Sigmoid colon (tissue), 4 donors: ENCODE measurements around the gene CMKLR1.

ENCODE experiments used
- CTCF ChIP-seq, 4 experiments: fragments of 450-650 bp in 3 of 4; fragments of 200-600 bp in 1 of 4; IDR thresholded peaks; one replicate each; pipeline ENCODE4 v1.5.1; 2016 to 2019; ENCODE audit warnings: antibody characterized with exemption in 4 of 4, mild to moderate bottlenecking in 3 of 4, moderate library complexity in 2 of 4
- EP300 ChIP-seq, 4 donors: sonication (generic); formaldehyde crosslinking; IDR thresholded peaks; one replicate each; pipeline ENCODE4 v1.6.1; 2017; ENCODE audit warnings: antibody characterized with exemption in 4 of 4
- POLR2A ChIP-seq, 2 donors: fragments of 450-650 bp; IDR thresholded peaks; one replicate each; pipeline ENCODE4 v1.6.1; 2016; ENCODE audit warnings: antibody characterized with exemption in 2 of 2, mild to moderate bottlenecking in 2 of 2, moderate library complexity in 2 of 2
- POLR2AphosphoS5 ChIP-seq, 4 donors: sonication (generic); formaldehyde crosslinking; IDR thresholded peaks; one replicate each; pipeline ENCODE4 v1.6.1; 2017; ENCODE audit warnings: antibody characterized with exemption in 4 of 4

- TF ChIP-seq CTCF (IDR thresholded peaks at IDR 0.05) = peak in 3 of 4 experiments; percentile 12 to 30 (median 17)
- no peak for TF ChIP-seq POLR2A (IDR thresholded peaks at IDR 0.05)
- no peak for TF ChIP-seq EP300 (IDR thresholded peaks at IDR 0.05)
- no peak for TF ChIP-seq POLR2AphosphoS5 (IDR thresholded peaks at IDR 0.05)
Observed at GRCh38 chr12:108337235-108338223, 1.6 kb downstream of the CMKLR1 start.
